Head of caudate nucleus (tissue), 42 donors: ENCODE measurements around the gene MYL5.
A peak's percentile ranks its signal among the peaks of the same experiment; 100 is the strongest.

Experiments used
- DNase-seq, 42 donors: peaks; one replicate each; pipeline versions ENCODE4 v3.0.0 to v3.0.0-alpha.2; 2020 to 2021; ENCODE audit warnings: mixed read lengths in 7 of 42
- intact Hi-C: fragments of 100-400 bp; cut with DNase I; formaldehyde crosslinking; loops from one replicate; pipeline ENCODE4 v1.15.0; 2022

The MYL5 gene, protein sequence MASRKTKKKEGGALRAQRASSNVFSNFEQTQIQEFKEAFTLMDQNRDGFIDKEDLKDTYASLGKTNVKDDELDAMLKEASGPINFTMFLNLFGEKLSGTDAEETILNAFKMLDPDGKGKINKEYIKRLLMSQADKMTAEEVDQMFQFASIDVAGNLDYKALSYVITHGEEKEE

DNA sequence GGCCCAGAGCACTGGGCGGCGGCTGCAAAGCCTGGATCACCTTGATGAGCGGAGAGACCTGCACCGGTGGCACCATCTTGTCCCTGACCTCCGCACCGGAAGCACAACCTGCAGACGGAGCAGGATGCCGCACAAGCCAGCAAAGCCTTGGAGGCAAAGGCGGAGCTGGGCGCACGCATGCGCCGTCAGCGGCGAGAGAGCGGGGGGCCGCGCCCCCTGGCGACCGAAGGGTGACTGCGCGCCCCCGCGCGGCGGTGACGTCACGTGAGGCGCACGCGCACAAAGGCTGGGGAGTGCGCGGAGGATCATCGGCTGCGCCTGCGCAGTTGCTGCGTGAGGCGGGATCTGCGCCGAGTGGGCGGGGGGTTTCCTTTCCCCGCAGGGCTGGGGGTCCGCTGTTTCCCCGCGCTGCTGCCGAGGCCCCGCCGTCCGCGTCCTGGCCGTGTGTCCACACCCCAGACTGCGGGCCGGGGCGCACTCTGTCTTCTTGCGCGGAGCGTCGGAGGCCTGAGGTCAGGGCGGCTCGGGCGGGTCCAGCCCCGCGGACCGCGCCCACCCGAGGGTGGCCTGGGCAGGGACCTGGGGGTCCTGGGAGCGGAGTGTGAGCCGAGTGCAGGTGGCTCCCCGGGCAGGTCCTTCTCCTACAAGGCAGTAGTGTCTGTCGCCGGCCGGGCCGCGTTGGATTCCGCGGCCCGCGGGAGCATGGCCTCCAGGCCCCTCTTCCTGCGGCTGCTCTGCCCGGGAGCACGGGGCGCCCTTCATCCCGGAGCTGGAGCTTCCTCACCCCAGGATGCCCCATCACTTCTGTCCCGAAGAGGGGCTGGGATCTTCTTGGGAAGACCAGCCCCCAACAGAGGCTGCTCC is at the start of gene MYL5, which contains the start of gene ATP5ME:
TSS of gene MYL5 (plus strand) at position 371 of the 864 bp plus-strand sequence. CDS start 3,485 bp downstream, outside the sequence.
TSS of gene ATP5ME (minus strand) at position 105 of the 864 bp plus-strand sequence. CDS start at position 76, 29 bp downstream.
- peak; percentile 92 to 99 (median 97) for DNase-seq
- intact Hi-C loops = loop anchor here (10.0 kb wide), 1 partner anchor 170 kb away; no protein-coding TSS in a partner anchor

DNA sequence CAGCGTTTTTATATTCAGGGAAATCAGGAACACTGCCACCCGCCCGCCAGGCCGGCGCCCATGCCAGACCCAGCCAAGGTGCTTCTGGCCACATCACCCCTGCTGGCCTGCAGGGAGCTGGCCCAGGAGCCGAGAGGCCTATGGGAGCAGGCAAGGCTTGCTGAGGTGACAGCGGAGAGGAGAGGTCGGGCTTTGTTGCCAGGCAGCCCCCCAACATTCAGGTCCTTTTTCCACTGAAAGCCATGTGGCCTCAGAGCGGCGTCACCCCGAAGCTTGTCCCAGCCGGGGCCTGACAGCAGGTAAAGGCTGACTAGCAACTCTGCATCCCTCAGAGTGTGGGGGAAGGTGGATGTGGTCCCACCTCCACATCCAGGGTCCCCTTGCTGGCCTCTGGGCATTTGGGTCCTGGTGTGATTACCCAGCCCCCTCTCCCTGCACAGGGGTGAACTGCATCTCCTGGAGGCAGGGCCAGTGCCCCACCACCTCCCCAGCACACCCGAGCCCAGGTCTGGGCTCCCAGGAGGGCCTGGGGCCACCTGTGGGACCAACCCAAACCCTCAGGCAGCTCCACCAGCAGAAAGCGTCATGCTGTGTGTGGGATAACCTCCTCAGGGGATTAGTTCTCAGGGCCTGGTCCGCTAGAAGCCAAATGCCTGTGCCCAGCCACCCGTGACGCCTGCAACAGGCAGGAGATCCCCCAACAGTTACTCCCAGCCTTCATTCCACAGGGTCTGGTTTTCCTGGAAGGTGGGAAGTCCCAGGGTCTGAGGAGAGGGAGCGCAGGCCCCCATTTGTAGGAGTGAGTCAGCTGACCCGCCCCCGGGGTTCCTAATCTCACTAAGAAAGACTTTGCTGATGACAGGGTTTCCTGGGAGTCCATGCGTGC is 49.4 kb upstream of the MYL5 start, which contains the start of gene PDE6B:
TSS of gene PDE6B (plus strand) at position 869 of the 886 bp plus-strand sequence. CDS start 54 bp downstream, outside the sequence.
- peak in 2 of 42 donors; percentile 30 to 51 for DNase-seq
- intact Hi-C loops = no loop called here

DNA sequence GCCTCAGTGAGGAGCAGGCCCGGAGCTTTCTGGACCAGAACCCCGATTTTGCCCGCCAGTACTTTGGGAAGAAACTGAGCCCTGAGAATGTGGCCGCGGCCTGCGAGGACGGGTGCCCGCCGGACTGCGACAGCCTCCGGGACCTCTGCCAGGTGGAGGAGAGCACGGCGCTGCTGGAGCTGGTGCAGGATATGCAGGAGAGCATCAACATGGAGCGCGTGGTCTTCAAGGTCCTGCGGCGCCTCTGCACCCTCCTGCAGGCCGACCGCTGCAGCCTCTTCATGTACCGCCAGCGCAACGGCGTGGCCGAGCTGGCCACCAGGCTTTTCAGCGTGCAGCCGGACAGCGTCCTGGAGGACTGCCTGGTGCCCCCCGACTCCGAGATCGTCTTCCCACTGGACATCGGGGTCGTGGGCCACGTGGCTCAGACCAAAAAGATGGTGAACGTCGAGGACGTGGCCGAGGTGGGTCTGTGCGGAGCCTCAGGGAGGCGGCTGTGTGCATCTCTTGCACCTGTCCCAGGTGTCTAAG is 48.6 kb upstream of the MYL5 start:
- intact Hi-C loops = no loop called here

DNA sequence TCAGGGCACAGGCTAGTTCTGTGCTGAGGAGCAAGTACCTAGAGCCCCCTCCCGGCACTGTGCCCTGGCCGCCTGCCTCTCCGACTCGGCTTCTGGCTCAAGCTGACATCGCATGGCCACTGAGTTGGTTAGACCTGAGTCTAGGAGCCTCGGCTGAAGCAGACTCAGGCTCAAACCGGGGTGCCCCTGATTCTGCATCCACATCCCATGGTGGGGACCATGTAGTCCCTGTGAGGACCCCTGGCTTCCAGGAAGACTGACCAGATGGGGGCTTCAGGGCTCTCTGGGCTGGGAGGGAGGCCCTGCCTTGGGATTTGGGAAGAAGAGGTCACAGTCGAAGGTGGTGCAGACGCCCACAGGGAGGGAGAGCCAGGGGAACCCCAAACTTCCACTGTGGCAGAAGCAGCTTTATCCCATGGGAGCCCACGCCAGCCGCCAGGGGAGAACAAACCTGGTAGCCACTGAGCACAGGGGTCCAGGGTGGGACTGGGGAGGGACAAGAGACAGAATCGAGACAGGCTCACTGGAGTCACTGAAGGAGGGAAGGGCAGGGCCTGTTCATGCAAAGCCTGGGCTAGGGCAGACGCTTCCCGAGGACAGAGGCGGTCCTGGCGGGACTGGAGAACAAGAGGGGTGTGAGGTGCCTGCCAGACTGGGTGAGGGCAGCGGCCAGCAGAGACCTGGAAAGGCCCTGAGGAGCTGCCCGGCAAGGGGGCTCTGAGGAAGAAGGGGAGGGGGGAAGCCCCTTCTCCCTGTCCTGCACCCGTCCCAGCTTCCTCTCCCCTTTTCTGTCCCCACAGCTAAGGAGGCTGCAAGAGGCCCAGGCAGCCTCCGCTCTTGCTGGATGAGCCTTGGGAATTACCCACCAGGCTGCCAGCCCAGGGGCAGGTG is 47.9 kb upstream of the MYL5 start:
- DNase-seq = peak in 3 of 42 donors; percentile 13 to 24 (median 14)

More for the DNA sequence above, 48.6 kb upstream of the MYL5 start:
- peak in 2 of 42 donors; percentile 10 to 24 for DNase-seq

DNA sequence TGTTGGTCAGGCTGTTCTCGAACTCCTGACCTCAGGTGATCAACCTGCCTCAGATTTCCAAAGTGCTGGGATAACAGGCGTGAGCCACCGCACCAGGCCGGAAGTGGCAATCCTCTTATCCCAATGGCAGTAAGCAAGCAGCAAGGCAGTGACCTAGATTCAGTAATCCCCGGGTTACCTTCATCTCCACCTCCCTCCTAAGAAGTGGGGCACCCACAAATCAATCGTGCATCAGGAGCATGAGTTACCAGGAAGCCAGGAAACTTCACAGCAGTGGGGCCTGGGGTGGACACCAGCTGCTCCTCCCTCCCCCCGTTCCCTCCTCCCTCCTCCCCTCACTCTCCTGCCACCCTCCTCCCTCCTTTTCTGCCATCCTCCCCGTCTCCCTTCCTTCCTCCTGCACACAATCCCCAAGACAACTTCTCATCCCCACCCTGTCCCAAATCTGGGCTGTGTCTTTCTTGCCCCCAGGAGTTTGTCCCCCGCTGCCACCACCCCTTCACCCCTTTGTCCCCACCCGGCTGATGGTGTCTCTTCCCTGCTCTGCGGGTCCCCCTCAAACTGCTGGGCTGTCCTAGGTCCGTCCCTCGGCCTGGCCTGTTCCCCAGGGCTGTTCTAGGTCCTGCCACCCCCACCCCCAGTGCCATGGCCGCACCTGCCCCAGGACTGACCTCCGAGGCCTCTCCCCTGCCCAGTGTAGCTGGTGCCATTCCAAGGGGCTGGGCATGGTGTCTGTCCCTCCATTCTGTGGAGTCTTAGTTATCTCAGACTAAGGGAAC is 46.8 kb upstream of the MYL5 start:
- peak in 3 of 42 donors; percentile 5 to 15 (median 13) for DNase-seq
- intact Hi-C loops = no loop called here

More for the DNA sequence above, 47.9 kb upstream of the MYL5 start:
- intact Hi-C loops = no loop called here

DNA sequence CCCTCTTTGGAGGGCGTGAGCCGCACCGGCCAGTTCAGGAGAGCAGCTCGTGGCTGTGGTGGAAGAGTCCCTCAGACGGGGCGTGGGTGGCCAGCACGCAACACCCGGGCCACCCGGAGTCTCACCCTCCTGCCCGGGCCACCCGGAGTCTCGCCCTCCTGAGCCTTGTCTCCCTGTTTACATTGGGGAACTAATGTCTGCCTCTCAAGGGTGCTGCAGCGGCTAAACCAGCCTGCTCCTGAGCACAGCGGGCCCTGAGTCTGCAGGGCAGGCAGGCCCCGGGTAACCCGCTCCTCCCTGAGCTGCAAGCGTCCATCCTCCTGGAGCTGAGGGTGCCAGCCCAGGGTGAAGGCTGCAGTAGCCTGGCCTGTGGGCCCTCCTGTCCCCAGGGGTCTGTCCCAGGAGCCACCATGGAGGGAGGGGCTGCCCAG is 46.0 kb upstream of the MYL5 start:
- peak in 2 of 42 donors; percentile 13 to 26 for DNase-seq
- intact Hi-C loops = no loop called here

DNA sequence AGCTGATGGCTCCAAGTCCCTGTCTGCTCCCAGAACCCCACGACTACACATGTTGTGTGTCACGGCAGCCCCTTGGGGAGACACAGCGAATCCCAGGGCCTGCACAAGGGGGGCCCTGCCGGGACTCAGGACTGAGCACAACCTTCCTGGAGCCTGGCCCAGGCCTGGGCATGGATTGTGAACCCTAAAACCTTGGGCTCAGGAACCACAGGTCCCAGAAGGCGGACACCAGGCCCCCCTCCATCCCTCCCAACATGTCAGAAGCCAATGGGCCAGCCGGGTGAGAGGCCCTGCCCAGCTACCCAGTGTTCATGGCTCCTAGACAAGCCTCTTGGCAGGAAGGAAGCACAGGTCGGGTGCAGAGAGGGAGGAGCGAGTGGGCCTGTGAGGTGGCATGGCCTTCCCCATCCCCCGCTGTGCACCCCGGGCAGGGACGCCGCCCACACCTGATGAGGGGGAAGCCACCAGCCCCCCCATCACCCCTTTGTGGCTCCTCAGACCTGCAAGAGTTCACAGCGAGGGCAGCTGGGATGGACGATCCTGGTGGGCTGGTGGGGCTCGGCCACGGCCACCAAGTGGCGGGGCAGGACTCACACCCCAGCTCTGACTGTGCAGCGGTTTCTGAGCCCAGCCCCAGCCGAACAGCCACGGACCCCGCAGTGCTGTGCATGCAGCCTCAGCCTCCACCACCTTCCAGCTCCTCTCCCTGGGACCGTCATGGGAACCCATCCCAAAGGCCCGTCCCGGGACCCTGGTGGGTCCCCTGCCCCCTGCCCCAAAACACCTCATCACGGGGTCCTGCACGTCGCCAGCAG is 45.3 kb upstream of the MYL5 start:
- intact Hi-C loops = no loop called here
- peak in 1 of 42 donors; percentile 12 for DNase-seq

DNA sequence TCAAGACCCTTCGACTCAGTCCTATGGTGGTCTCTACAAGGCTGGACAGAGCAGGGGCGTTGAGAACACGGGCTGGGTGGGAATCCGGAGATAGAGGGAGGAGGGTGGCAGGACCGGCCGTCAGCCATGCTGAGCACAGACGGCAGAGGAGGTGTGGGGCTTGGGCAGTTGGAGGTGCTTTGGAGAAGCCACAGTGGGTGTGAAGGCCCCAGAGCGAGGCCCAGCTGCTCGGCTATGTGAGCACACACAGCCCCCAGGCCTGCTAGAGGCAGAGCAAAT is 44.8 kb upstream of the MYL5 start:
- peak in 1 of 42 donors; percentile 25 for DNase-seq
- intact Hi-C loops = no loop called here

DNA sequence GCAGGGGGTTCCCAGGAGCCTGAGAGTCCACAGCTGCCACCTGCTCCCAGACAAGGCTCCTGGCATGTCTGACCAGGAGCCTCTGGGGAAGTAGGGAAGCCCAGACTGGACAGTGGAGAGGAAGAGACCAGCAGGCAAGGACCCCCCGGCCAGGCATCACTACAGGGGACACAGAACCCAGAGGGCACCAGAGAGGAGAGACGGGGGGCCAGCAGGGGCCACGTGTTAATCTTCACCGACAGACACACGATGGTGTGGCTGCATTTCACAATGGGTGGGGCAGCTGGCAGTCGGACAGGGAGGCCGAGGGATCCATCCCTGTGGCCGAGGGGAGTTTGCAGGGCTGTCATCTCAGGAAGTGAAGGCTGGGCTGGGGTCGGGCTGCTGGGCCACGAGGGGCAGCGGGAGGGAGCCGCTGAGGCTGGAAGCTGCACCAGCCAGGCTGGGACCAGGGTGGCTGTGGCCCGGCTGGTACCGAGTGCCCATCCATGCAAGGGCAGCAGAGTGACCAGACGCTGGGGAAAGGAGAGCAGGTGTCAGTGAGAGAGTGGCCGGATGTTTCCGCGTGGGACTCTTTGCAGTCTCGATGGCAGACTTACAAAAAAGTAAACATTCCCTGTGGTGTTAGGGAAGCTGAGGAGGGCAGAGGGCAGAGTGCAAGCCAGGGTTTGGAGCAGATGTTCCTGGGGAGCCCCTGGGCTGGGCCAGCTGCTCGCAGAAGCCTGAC is 44.3 kb upstream of the MYL5 start:
- peak in 2 of 42 donors; percentile 9 to 22 for DNase-seq
- intact Hi-C loops = no loop called here

DNA sequence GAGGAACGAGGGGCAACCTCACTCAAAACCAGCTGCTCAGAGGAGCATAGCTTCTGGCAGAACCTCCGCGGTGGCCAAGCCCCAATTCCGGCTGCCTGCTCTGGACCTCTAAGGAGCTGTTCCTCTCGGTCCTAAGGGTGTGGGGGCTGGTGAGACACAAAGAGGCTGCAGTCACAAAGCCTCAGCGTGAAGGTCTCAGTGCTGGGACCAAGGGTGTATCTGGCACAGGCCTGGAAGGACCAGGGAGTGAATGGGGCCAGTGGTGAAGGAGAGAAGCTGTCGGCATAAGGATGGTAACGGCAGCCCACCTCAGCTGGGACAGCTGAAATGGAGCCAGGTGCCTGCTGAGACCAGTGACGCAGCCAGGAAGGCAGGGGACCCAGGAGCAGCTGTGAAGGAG is 43.7 kb upstream of the MYL5 start:
- peak in 2 of 42 donors; percentile 2 to 6 for DNase-seq

DNA sequence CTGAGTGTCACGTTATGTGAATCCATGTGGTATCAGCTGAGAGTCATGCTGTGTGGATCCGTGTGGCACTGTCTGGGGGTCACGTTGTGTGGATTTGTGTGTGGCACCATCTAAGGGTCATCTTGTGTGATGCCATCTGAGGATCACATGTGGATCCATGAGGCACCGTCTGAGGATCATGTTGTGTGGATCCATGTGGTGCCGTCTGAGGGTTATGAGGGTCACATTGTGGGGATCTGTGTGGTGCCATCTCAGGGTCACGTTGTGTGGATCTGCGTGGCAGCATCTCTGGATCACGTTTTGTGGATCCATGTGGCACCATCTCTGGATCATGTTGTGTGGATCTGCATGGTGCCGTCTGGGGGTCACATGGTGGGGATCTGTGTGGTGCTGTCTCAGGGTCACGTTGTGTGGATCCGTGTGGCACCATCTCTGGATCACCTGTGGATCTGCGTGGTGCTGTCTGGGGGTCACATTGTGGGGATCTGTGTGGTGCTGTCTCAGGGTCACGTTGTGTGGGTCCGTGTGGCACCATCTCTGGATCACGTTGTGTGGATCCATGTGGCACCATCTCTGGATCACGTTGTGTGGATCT is 42.0 kb upstream of the MYL5 start:
- intact Hi-C loops = no loop called here
- peak in 2 of 42 donors; percentile 6 to 8 for DNase-seq

More for the DNA sequence above, 43.7 kb upstream of the MYL5 start:
- intact Hi-C loops = no loop called here

DNA sequence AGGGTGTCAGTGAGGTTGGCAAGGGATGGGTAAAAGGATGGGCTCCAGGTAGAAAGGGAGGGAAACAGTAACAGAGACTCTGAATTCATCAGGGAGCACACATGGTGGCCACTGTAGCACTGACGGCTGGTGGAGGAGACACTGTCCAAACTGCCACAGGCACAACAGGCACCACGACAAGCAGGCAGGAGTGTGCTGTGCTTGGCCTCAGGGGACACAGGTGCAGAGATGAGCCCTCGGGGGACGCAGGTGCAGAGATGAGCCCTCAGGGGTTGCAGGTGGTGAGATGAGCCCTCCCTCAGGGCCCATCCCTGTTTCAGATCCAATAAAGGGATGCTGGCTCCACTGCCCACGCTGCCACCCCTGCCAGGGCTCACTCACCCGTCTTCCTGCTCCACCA is 41.4 kb upstream of the MYL5 start:
- intact Hi-C loops = no loop called here
- peak in 2 of 42 donors; percentile 6 to 10 for DNase-seq

DNA sequence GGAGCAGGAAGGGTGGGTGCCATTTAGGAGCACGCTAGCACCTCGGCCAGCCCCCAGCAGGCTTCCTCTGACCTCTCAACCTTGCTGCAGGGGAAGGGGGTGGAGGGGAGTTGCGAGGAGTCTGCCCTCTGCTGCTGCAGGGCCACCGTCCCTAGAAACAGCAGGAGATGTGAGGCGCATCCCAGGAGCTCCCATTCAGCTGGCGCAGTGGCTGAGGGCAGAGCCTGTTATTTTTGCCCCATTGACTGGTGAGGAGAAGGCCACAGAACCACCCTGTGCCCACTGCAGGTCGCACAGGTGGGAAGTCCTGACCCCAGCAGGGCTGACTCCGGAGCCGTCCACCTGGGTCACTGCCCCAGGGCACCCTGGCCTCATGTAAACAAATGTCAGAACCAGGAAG is 40.9 kb upstream of the MYL5 start:
- peak in 3 of 42 donors; percentile 5 to 20 (median 10) for DNase-seq
- intact Hi-C loops = no loop called here

DNA sequence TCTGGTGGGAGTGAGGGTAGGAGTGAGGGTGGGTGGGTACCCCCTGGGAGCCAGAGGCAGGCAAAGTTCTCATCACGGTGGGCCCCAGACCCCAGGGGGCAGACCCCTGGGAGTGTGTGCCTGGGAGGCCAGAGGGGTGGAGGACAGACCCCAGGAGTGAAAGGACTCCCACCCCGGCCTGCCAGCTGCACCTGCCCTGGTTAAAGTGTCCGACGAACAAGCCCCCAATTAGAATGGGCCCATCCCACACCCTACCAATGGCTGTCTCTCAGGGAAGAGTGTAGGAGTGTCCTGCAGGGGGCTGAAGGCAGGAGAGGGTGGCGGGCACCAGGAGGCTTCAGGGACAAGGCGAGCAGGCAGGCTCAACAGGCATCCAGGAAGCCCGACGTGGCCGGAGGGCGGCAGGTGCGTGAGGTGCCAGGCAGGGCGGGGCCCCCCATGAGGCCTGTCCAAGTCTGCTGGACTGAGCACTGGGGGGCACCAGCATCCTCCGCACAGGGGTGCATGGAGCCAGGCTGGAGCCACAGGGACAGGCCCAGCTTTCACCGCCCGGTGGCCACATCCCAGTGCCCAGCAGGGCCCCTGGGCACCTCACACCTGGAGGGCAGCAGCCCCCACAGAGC is 40.3 kb upstream of the MYL5 start:
- intact Hi-C loops = no loop called here
- DNase-seq = peak in 3 of 42 donors; percentile 5 to 29 (median 15)

DNA sequence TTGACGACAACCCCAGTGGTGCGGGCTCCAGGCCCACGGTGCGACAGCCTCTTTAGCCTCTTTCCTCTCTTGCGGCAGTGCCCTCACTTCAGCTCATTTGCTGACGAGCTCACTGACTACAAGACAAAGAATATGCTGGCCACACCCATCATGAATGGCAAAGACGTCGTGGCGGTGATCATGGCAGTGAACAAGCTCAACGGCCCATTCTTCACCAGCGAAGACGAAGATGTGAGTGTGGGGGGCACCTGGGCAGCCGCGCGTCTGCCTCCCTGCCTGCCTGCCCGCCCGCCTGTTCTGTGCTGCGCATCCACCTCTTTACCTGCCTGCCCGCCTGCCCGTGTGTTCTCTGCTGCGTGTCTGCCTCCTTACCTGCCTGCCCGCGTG is 39.8 kb upstream of the MYL5 start:
- peak in 1 of 42 donors; percentile 18 for DNase-seq
- intact Hi-C loops = no loop called here
